Endothelial cell of umbilical vein (primary cell): ENCODE data around the gene NLRP11. TPM values are rescaled to one million over a fixed set of nuclear protein-coding genes. Genes with fewer than 3 reads are reported as not detected.

ENCODE experiments used
- BruUV-seq: library from RNA; stranded (reverse); fragments of 400-500 nt; replicated peaks from 2 replicates; lab custom pipeline; 2021; lab: Mats Ljungman, UMichigan
- CTCF ChIA-PET: fragments of 300-600, 350-600 bp; sonication (Branson Sonifier 250); formaldehyde crosslinking; loops from one replicate; lab custom pipeline; 2021; ENCODE audit warnings: antibody characterized with exemption, inconsistent platforms; lab: Charles Lee
- POLR2A ChIA-PET: fragments of 300-600, 350-600 bp; sonication (Branson Sonifier 250); formaldehyde crosslinking; loops from one replicate; lab custom pipeline; 2021; ENCODE audit warnings: antibody characterized with exemption, inconsistent platforms; lab: Charles Lee
- DNase-seq: peaks from one replicate; pipeline ENCODE4 v3.0.0-alpha.2; 2011; ENCODE audit warnings: low read depth, low spot score
- FAIRE-seq: peaks from 2 replicates; lab custom pipeline; 2011; peaks lifted over from hg19 to GRCh38; lab: Jason Lieb, UNC
- H2AFZ ChIP-seq: 2 replicates; pipeline ENCODE4 v1.6.0; 2012; ENCODE audit warnings: low read depth, low read length, control low read depth, inconsistent platforms
- H3K27ac ChIP-seq: 2 replicates; pipeline ENCODE4 v1.5.1; 2011; ENCODE audit warnings: low read depth, mild to moderate bottlenecking, control low read depth, low read length, moderate library complexity; ENCODE audit not compliant: insufficient read depth
- H3K27me3 ChIP-seq, 2 experiments: 2 replicates each; pipeline versions ENCODE4 v1.6.0 to v1.6.1; 2011; ENCODE audit warnings: low read length in 2 of 2, mixed read lengths in 1 of 2; ENCODE audit not compliant: control insufficient read depth in 2 of 2, insufficient read depth in 2 of 2
- H3K36me3 ChIP-seq, 2 experiments: 2 replicates in 1 of 2; 3 replicates in 1 of 2; pipeline ENCODE4 v1.5.1; 2011; ENCODE audit warnings: low read length in 2 of 2, mild to moderate bottlenecking in 1 of 2, moderate library complexity in 1 of 2; ENCODE audit not compliant: control insufficient read depth in 2 of 2, insufficient read depth in 2 of 2; ENCODE audit errors: extremely low read depth in 1 of 2
- H3K4me1 ChIP-seq: 3 replicates; pipeline ENCODE4 v1.5.1; 2011; ENCODE audit warnings: mild to moderate bottlenecking, low read length; ENCODE audit not compliant: control insufficient read depth, insufficient read depth; ENCODE audit errors: extremely low read depth
- H3K4me2 ChIP-seq: 2 replicates; pipeline ENCODE4 v1.6.1; 2011; ENCODE audit warnings: low read length, control low read depth, mixed read lengths; ENCODE audit not compliant: insufficient read depth
- H3K4me3 ChIP-seq, 3 experiments: fragments of 200-600 bp in 1 of 3; sonication (generic), shearing (Covaris generic) in 1 of 3; replicated peaks in 1 of 3; 2 replicates each; pipeline ENCODE4 v1.5.1; 2011 to 2016; ENCODE audit warnings: control low read depth in 3 of 3, low read length in 3 of 3, mild to moderate bottlenecking in 2 of 3, inconsistent platforms in 1 of 3, low read depth in 1 of 3, moderate library complexity in 1 of 3; ENCODE audit not compliant: insufficient read depth in 1 of 3
- H3K79me2 ChIP-seq: 2 replicates; pipeline ENCODE4 v1.6.0; 2012; ENCODE audit warnings: low read length, inconsistent platforms; ENCODE audit not compliant: control insufficient read depth, insufficient read depth
- H3K9ac ChIP-seq: replicated peaks from 2 replicates; pipeline ENCODE3; 2011; ENCODE audit warnings: low read length, control low read depth; ENCODE audit not compliant: insufficient read depth; ENCODE audit errors: extremely low read depth
- H3K9me1 ChIP-seq: replicated peaks from 3 replicates; pipeline ENCODE4 v1.6.0; 2011; ENCODE audit warnings: mild to moderate bottlenecking, low read length; ENCODE audit not compliant: control insufficient read depth, insufficient read depth; ENCODE audit errors: extremely low read depth
- H3K9me3 ChIP-seq: replicated peaks from 2 replicates; pipeline ENCODE4 v1.5.1; 2012; ENCODE audit warnings: low read length, inconsistent platforms; ENCODE audit not compliant: control insufficient read depth, insufficient read depth
- H4K20me1 ChIP-seq: replicated peaks from 2 replicates; pipeline ENCODE3; 2011; ENCODE audit warnings: mild to moderate bottlenecking, low read length; ENCODE audit not compliant: control insufficient read depth, insufficient read depth; ENCODE audit errors: extremely low read depth
- CTCF ChIP-seq, 2 donors: IDR thresholded peaks; 1 replicate in 1 of 2; 2 replicates in 1 of 2; pipeline ENCODE4 v1.5.1; 2011; ENCODE audit warnings: low read length in 2 of 2, mild to moderate bottlenecking in 2 of 2, moderate library complexity in 2 of 2, control low read depth in 1 of 2, inconsistent platforms in 1 of 2, low read depth in 1 of 2; ENCODE audit not compliant: insufficient read depth in 1 of 2; ENCODE audit errors: extremely low read depth in 1 of 2
- EZH2 ChIP-seq: IDR thresholded peaks from 2 replicates; pipeline ENCODE4 v1.6.1; 2012; ENCODE audit warnings: borderline replicate concordance, low read depth, mild to moderate bottlenecking, moderate library complexity, low read length, inconsistent platforms; ENCODE audit not compliant: severe bottlenecking
- FOS ChIP-seq: IDR thresholded peaks from 2 replicates; pipeline ENCODE4 v1.6.1; 2011; ENCODE audit warnings: mild to moderate bottlenecking, low read length, moderate library complexity, borderline replicate concordance; ENCODE audit not compliant: insufficient read depth
- GATA2 ChIP-seq: IDR thresholded peaks from 2 replicates; pipeline ENCODE4 v1.7.0; 2011; ENCODE audit warnings: low read depth, mild to moderate bottlenecking, moderate library complexity, mixed read lengths, low read length; ENCODE audit not compliant: insufficient read length, insufficient read depth
- JUN ChIP-seq: IDR thresholded peaks from 2 replicates; pipeline ENCODE4 v1.6.1; 2011; ENCODE audit warnings: borderline replicate concordance, low read depth; ENCODE audit not compliant: insufficient read length, insufficient read depth
- MAX ChIP-seq: IDR thresholded peaks from 2 replicates; pipeline ENCODE4 v1.6.1; 2011; ENCODE audit not compliant: insufficient read depth, insufficient read length
- MYC ChIP-seq: IDR thresholded peaks from one replicate; pipeline ENCODE4 v1.6.1; 2011; ENCODE audit warnings: mild to moderate bottlenecking, low read depth, low read length
- POLR2A ChIP-seq: IDR thresholded peaks from 2 replicates; pipeline ENCODE4 v1.6.1; 2012; ENCODE audit warnings: low read depth, mild to moderate bottlenecking, control low read depth, low read length
- POLR2AphosphoS5 ChIP-seq: IDR thresholded peaks from 2 replicates; pipeline ENCODE4 v1.6.1; 2012; ENCODE audit warnings: low read depth, mild to moderate bottlenecking, control low read depth, low read length, moderate library complexity; ENCODE audit not compliant: insufficient read depth
- dilution Hi-C: fragments of 300-500 bp; cut with MboI; formaldehyde crosslinking; loops from one replicate; pipeline ENCODE4 v1.15.0; 2019; ENCODE audit warnings: low sequenced_read_pairs; ENCODE audit not compliant: extremely low pct_ligation_motif_present
- intact Hi-C: fragments of 100-400 bp; cut with micrococcal nuclease; formaldehyde crosslinking; loops from one replicate; pipeline ENCODE4 v1.10.0; 2022
- polyA plus RNA-seq, 4 experiments: library from polyadenylated mRNA; depleted of rRNA in 3 of 4; stranded (reverse) in 3 of 4; unstranded in 1 of 4; fragments of >200 nt; gene quantifications; 2 replicates each; pipeline versions ENCODE4 v1.2.1 to v1.2.3, GENCODE V29; 2011 to 2012; ENCODE audit warnings: missing spikeins in 1 of 4
- total RNA-seq: library from RNA; stranded (reverse); gene quantifications from 2 replicates; pipeline ENCODE4 v1.2.3, GENCODE V29; 2021

NLRP11 gene
- total and polyA plus RNA-seq, 2 donors (not counting 3 experiments of a cell fraction or from before 2014, with no cell fraction given): not detected

GRCh38 chr19:55801416-55801815 is 30.4 kb downstream of the NLRP11 start:
- H2AFZ ChIP-seq: no peak overlapping the region
- no peak overlapping the region for H3K9ac ChIP-seq
- H3K27ac ChIP-seq: no peak overlapping the region
- TF ChIP-seq CTCF (IDR thresholded peaks at IDR 0.05; ENCODE audit: extremely low read depth in 1 of 2, insufficient read depth in 1 of 2, low read depth in 1 of 2, low read length in 2 of 2) (no peak), GATA2 (no peak), MAX (no peak), POLR2AphosphoS5 (no peak), JUN (no peak), FOS (no peak), EZH2 (no peak), MYC (no peak), POLR2A (no peak)
- H3K9me3 ChIP-seq: peaks cover 2% of the 10 kb centered on the region
- BruUV-seq: no TSS peak
- H3K4me2 ChIP-seq: no peak overlapping the region
- ChIA-PET POLR2A (no interaction called here), CTCF (no interaction called here)
- DNase-seq (no peak), FAIRE-seq (no peak)
- H3K79me2 ChIP-seq: no peaks in the 10 kb centered on the region
- no peaks in the 10 kb centered on the region for H3K27me3 ChIP-seq
- intact Hi-C loops: no loop called here
- no peak overlapping the region for H3K4me3 ChIP-seq
- dilution Hi-C loops: no loop called here
- no peaks in the 10 kb centered on the region for H3K36me3 ChIP-seq
- H4K20me1 ChIP-seq: no peaks in the 10 kb centered on the region
- no peaks in the 10 kb centered on the region for H3K9me1 ChIP-seq
- H3K4me1 ChIP-seq: no peaks in the 10 kb centered on the region
